Measurements from ENCODE around the gene SMPDL3A. TPM values are rescaled to one million over a fixed set of nuclear protein-coding genes. Genes with fewer than 3 reads are reported as not detected.

SMPDL3A gene
- polyA plus RNA-seq, 1 donor = 13.7 TPM

DNA sequence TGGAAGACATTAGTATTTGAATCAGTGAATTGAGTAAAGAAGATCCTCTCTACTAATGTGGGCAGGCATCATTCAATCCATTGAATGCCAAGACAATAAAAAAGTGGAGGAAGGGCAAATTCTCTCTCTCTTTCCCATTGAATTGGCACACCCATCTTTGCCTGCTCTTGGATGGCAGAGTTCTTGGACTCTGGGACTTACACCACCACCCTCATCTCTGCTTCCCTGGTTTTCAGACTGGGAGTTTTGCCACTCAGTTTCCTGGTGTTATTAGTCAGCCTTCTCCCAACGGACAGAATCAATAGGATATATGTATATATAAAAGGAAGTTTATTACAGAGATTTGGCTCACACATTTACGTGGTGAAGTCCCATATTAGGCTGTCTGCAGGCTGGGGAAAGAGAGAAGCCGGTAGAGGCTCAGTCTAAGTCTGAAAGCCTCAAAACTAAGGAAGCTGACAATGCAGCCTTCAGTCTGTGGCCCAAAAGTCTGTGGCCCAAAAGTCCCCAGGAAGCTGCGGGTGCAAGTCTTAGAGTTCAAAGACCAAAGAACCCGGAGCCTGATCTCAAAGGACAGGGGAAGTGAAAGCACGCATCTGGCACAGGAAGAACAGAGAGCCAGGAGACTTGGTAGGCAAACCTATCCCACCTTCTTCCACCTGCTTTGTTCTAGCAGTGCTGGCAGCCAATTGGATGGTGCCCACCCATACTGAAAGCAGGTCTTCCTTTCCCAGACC is 64.4 kb downstream of the SMPDL3A start:
- DNase-seq = no peak

Other genes starting within 250 kb of the SMPDL3A start
- 1.3 TPM for gene PKIB, start 178.9 kb upstream of the SMPDL3A start, polyA plus RNA-seq (ENCODE audit: insufficient read length)
- 0.20 TPM for gene FABP7, start 9.5 kb upstream of the SMPDL3A start, polyA plus RNA-seq (ENCODE audit: insufficient read length)
- gene CLVS2, start 207.0 kb downstream of the SMPDL3A start, polyA plus RNA-seq (ENCODE audit: insufficient read length) = 0.33 TPM